Keratinocyte (primary cell): Measurements from ENCODE around the gene MRPS27. TPM values are rescaled to one million over a fixed set of nuclear protein-coding genes. Genes with fewer than 3 reads are reported as not detected.

ENCODE experiments used
- DNase-seq: peaks from one replicate; pipeline ENCODE4 v3.0.0-alpha.2; 2011; ENCODE audit warnings: low read depth, missing footprints, low spot score
- FAIRE-seq: peaks from 2 replicates; lab custom pipeline; 2011; peaks lifted over from hg19 to GRCh38; lab: Jason Lieb, UNC
- H2AFZ ChIP-seq: 2 replicates; pipeline ENCODE4 v1.6.0; 2012; ENCODE audit warnings: low read length, control low read depth, inconsistent platforms; ENCODE audit not compliant: control insufficient read depth
- H3K27ac ChIP-seq: 2 replicates; pipeline ENCODE4 v1.5.1; 2011; ENCODE audit warnings: low read length; ENCODE audit not compliant: control insufficient read depth, insufficient read depth
- H3K27me3 ChIP-seq: 3 replicates; pipeline ENCODE4 v1.6.0; 2011; ENCODE audit warnings: low read length; ENCODE audit not compliant: control insufficient read depth, insufficient read depth; ENCODE audit errors: extremely low read depth
- H3K36me3 ChIP-seq, 2 experiments: 2 replicates in 1 of 2; 3 replicates in 1 of 2; pipeline ENCODE4 v1.5.1; 2011; ENCODE audit warnings: low read length in 2 of 2, mild to moderate bottlenecking in 1 of 2; ENCODE audit not compliant: control insufficient read depth in 2 of 2, insufficient read depth in 2 of 2; ENCODE audit errors: extremely low read depth in 1 of 2
- H3K4me1 ChIP-seq: 3 replicates; pipeline ENCODE4 v1.5.1; 2011; ENCODE audit warnings: low read length; ENCODE audit not compliant: control insufficient read depth, insufficient read depth; ENCODE audit errors: extremely low read depth
- H3K4me2 ChIP-seq: 3 replicates; pipeline ENCODE4 v1.6.0; 2011; ENCODE audit warnings: low read depth, low read length; ENCODE audit not compliant: control insufficient read depth, insufficient read depth; ENCODE audit errors: extremely low read depth
- H3K4me3 ChIP-seq, 3 experiments: fragments of 200-600 bp in 1 of 3; sonication (generic) in 1 of 3; 2 replicates in 2 of 3; 3 replicates in 1 of 3; pipeline ENCODE4 v1.5.1; 2011 to 2016; ENCODE audit warnings: low read length in 3 of 3, mild to moderate bottlenecking in 3 of 3, control low read depth in 2 of 3, inconsistent platforms in 1 of 3, low read depth in 1 of 3, mixed read lengths in 1 of 3, mixed run types in 1 of 3, moderate library complexity in 1 of 3; ENCODE audit not compliant: control insufficient read depth in 2 of 3, insufficient read depth in 2 of 3; ENCODE audit errors: extremely low read depth in 1 of 3
- H3K79me2 ChIP-seq: 2 replicates; pipeline ENCODE4 v1.6.0; 2012; ENCODE audit warnings: low read length; ENCODE audit not compliant: control insufficient read depth, insufficient read depth
- H3K9ac ChIP-seq: 3 replicates; pipeline ENCODE4 v1.6.0; 2011; ENCODE audit warnings: low read length; ENCODE audit not compliant: control insufficient read depth, insufficient read depth; ENCODE audit errors: extremely low read depth
- H3K9me1 ChIP-seq: 3 replicates; pipeline ENCODE4 v1.6.0; 2011; ENCODE audit warnings: low read length; ENCODE audit not compliant: control insufficient read depth, insufficient read depth; ENCODE audit errors: extremely low read depth
- H3K9me3 ChIP-seq: 2 replicates; pipeline ENCODE4 v1.5.1; 2012; ENCODE audit warnings: low read depth, low read length; ENCODE audit not compliant: control insufficient read depth
- H4K20me1 ChIP-seq: 3 replicates; pipeline ENCODE4 v1.6.0; 2011; ENCODE audit warnings: low read length; ENCODE audit not compliant: control insufficient read depth, insufficient read depth; ENCODE audit errors: extremely low read depth
- CTCF ChIP-seq, 3 experiments: IDR thresholded peaks in 1 of 3; conservative IDR thresholded peaks in 1 of 3; optimal IDR thresholded peaks in 1 of 3; 2 replicates in 2 of 3; 3 replicates in 1 of 3; pipeline versions ENCODE3 to v1.5.1; 2011; ENCODE audit warnings: low read length in 3 of 3, mild to moderate bottlenecking in 3 of 3, moderate library complexity in 2 of 3, control low read depth in 1 of 3, inconsistent platforms in 1 of 3; ENCODE audit not compliant: insufficient read depth in 2 of 3; ENCODE audit errors: extremely low read depth in 1 of 3
- EZH2 ChIP-seq: IDR thresholded peaks from one replicate; pipeline ENCODE4 v1.6.1; 2012; ENCODE audit warnings: inconsistent platforms, mild to moderate bottlenecking, low read length, moderate library complexity
- dilution Hi-C: fragments of 300-500 bp; cut with MboI; formaldehyde crosslinking; loops from one replicate; pipeline ENCODE4 v1.7.0; 2020; ENCODE audit warnings: low sequenced_read_pairs; ENCODE audit not compliant: extremely low pct_ligation_motif_present
- polyA plus RNA-seq, 5 experiments: library from polyadenylated mRNA; depleted of rRNA in 3 of 5; stranded (reverse) in 3 of 5; stranded (forward) in 1 of 5; unstranded in 1 of 5; fragments of >200 nt; gene quantifications; 1 replicate in 1 of 5; 2 replicates in 3 of 5; 3 replicates in 1 of 5; pipeline versions ENCODE4 v1.2.1 to v1.2.3, GENCODE V29; 2011 to 2012; ENCODE audit warnings: missing spikeins in 2 of 5, low read depth in 1 of 5, low replicate concordance in 1 of 5

The MRPS27 gene
- polyA plus RNA-seq, 1 donor (not counting 4 experiments of a cell fraction or from before 2014, with no cell fraction given): 98.7 TPM

GRCh38 chr5:72189146-72189545, 130.9 kb downstream of the MRPS27 start:
- Histone ChIP-seq H2AFZ (no peak overlapping the region), H3K79me2 (no peaks in the 10 kb centered on the region), H4K20me1 (no peaks in the 10 kb centered on the region), H3K27me3 (no peaks in the 10 kb centered on the region), H3K27ac (no peak overlapping the region), H3K9ac (no peak overlapping the region), H3K4me3 (no peak overlapping the region), H3K4me2 (no peak overlapping the region), H3K36me3 (no peaks in the 10 kb centered on the region), H3K9me1 (no peaks in the 10 kb centered on the region), H3K4me1 (peaks cover 18% of the 10 kb centered on the region), H3K9me3 (no peaks in the 10 kb centered on the region)
- DNase-seq: no peak
- dilution Hi-C loops: no loop called here
- no peak for FAIRE-seq
- TF ChIP-seq CTCF (optimal IDR thresholded peaks at IDR 0.05 in 1 of 3, IDR thresholded peaks at IDR 0.05 in 1 of 3, conservative IDR thresholded peaks at IDR 0.05 in 1 of 3; ENCODE audit: extremely low read depth in 1 of 3, insufficient read depth in 2 of 3, low read length in 3 of 3) (no peak), EZH2 (no peak)

- H3K9me1 ChIP-seq: no peaks in the 10 kb centered on the region
- no peak overlapping the region for H3K4me3 ChIP-seq
- FAIRE-seq: no peak
- peaks cover 0 to 2% of the 10 kb centered on the region in 2 experiments for H3K36me3 ChIP-seq
- no peak overlapping the region for H3K9ac ChIP-seq
- no peaks in the 10 kb centered on the region for H4K20me1 ChIP-seq
- H3K27ac ChIP-seq: no peak overlapping the region
- H3K4me1 ChIP-seq: peaks cover 18% of the 10 kb centered on the region
- no peak overlapping the region for H2AFZ ChIP-seq
- dilution Hi-C loops: no loop called here
- H3K9me3 ChIP-seq: no peaks in the 10 kb centered on the region
- TF ChIP-seq CTCF (optimal IDR thresholded peaks at IDR 0.05 in 1 of 3, IDR thresholded peaks at IDR 0.05 in 1 of 3, conservative IDR thresholded peaks at IDR 0.05 in 1 of 3; ENCODE audit: extremely low read depth in 1 of 3, insufficient read depth in 2 of 3, low read length in 3 of 3) (no peak), EZH2 (no peak)
- no peaks in the 10 kb centered on the region for H3K27me3 ChIP-seq
- no peak for DNase-seq
- no peak overlapping the region for H3K4me2 ChIP-seq
- no peaks in the 10 kb centered on the region for H3K79me2 ChIP-seq
Measured at GRCh38 chr5:72188166-72188565, 131.9 kb downstream of the MRPS27 start.
